Islet precursor cell (in vitro differentiated cells): ENCODE results near the gene COL4A5.
A peak's percentile ranks its signal among the peaks of the same experiment; 100 is the strongest.
"Not testable (repeated sequence)": the region's sequence is repeated elsewhere in the genome, so short reads cannot be mapped to it uniquely, and the experiment has no call there.

ENCODE experiments used
- DNase-seq: peaks from one replicate; pipeline ENCODE4 v3.0.0-alpha.2; 2018

COL4A5 gene

DNA sequence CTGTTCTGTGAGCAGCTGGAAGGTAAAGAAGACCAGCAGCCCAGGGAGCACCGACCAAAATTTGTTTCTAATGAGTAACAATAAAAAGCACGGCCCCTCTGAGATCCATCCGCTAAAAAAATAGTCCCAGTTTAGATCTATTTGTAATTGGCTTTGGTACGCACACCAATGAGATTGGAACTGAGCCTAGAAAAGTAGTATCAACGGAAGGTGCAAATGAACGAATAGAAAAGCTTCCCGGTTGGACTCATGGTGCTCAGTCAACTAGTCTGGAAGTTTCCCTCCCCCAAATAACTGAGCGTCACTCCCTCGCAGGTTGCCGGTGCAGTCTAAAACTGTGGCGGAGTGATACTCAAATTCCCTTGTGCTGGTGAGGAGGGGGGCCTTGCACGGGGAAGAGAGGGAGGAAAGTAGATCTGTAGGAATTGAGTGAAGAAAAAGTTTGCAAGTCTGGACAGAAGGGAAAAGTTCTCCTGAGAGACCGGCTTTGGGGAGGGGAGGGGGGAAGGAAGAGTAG, at the start of gene COL4A5:
Gene COL4A5, plus strand, starts transcription at position 413 of the 517 bp plus-strand sequence. CDS start 288 bp downstream, outside the sequence.
- peak; percentile 89 for DNase-seq

DNA sequence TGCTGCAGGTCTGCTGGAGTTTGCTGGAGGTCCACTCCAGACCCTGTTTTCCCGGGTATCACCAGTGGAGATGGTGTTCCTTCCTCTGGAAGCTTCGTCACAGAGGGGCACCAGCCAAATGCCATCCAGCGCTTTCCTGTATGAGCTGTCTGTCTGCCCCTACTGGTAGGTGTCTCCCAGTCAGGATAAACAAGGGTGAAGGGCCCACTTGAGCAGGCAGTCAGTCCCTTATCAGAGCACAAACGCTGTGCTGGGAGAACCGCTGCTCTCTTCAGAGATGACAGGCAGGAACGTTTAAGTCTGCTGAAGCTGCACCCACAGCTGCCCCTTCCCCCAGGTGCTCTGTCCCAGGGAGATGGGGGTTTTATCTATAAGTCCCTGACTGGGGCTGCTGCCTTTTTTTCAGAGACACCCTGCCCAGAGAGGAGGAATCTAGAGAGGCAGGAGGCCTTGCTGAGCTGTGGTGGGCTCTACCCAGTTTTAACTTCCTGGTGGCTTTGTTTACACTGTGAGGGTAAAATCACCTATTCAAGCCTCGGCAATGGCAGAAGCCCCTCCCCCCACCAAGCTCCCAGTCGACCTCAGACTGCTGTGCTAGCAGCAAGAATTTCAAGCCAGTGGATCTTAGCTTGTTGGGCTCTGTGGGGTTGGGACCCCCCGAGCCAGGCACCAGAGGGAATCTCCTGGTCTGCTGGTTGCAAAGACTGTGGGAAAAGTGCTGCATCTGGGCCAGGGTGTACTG, 48.5 kb upstream of the COL4A5 start:
- DNase-seq, result not testable (repeated sequence)

- peak; percentile 89 for DNase-seq
Observed at GRCh38 chrX:108396188-108396891, 43.3 kb upstream of the COL4A5 start.

- DNase-seq, result no peak
Observed at GRCh38 chrX:108396986-108397385, 42.7 kb upstream of the COL4A5 start.

- DNase-seq, result no peak
Observed at GRCh38 chrX:108397627-108398391, 41.8 kb upstream of the COL4A5 start.

GRCh38 chrX:108399418-108400165, 40.0 kb upstream of the COL4A5 start:
- no peak for DNase-seq

DNA sequence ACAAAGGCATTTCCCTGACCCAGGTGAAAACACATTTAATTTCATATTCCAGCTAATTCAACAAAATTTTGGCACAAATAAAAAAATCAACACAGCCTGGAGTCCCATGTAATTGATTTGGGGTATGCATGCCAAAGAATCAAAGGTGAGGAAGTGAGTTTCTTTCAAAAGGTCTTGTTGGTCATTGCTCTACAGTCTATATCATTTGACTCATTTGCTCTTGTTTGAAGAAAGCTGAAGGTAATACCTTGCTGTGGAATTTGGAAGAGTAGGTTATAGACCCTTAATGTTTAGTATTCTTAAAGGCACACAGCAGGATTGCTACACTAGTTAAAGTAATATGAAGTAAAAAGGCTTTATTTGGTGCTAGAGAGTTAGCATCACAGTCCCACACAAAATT, 26.9 kb upstream of the COL4A5 start:
- no peak for DNase-seq

DNA sequence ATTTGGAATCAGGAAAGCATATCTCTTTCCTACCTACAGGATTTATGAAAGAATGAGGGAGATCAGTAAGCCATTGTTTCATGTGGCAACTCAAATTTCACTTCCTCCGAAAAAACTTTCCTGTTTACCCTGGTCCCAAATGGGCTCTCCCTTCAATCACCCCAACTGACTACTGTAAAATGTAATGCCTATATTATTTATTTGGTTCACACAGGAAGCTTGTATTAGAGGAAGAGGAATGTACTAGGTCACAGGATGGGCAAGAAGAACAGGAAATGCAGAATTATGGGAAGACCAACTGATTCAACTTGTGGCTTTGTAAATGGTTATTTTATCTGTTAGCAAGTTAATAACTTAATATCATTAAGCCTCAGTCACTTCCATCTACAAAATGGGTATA, 24.5 kb upstream of the COL4A5 start:
- DNase-seq, result no peak

DNA sequence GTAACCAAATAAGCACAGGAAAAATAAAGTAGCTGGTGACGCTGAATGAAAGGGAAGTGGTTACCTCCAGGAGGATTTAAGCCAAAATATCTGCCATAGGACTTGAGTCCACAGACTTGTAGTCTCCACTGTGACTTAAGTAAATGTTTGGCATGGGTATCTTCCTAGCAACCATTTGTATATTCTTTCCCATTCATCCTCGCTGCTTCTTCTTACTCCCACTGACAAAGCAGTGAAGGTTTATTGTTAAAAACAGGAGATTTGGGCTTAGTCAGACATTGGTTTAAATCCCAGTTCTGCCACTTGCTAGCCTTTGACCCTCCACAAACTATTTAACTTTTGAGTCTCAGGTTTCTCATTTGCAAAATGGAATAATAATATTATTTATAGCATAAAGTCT, 23.7 kb upstream of the COL4A5 start:
- DNase-seq, result no peak

- no peak for DNase-seq
Observed at GRCh38 chrX:108417257-108417656, 22.4 kb upstream of the COL4A5 start.

DNA sequence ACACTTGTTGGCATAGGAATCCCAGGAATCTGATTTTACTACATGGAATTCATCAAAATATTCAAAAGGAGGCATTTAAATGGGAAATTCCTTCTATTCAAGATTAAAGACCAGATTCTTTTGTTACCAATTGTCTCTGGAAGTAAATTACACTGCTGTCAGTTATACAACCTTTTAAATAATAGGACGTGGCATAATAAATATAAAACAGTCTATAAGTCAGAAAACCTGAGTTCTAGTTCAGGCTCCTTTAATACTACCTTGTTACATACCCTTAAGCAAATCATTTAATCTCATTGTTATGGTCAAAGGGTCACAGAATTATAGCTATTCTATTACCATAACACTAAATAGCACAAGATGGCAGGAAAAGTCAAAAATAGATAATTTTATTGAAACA, 20.2 kb upstream of the COL4A5 start:
- DNase-seq, result no peak

GRCh38 chrX:108420481-108420880, 19.2 kb upstream of the COL4A5 start:
- no peak for DNase-seq

DNA sequence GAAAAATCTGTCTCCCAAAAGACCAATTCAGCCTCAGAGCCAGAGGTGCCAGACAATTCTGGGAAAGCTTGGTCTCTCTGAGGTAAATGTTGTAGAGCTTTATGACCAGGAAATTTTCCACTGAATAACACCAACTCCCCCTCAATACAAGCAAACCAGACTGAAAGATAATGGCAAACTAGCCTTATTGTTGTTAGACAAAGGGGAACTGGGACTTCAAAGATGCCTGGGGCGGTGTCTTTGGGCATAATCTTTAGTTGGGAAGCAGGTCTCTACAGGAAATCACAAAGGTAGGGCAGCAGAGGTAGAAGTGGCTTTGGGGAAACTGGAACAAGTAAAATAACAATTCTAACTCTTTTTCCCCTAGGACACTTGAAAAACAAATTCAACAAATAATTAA, 13.4 kb upstream of the COL4A5 start:
- DNase-seq, result no peak

DNA sequence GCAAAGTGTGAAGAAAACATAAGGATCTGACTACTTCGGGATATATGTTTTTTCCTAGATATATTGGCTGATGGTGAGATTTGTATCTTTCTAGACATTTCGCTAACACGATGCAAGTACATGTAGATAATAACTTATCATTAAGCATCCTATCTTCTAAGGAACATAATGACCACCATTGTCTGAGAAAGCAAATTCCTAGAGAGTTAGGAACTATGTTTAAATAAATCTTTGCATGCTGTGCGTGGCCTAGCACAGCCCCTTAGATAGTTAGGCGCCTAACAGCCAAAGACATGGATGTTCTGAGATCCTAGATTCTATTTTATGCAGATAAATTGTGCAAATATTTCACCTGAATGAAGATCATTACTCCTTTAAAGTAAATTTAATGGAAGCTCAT, 4.4 kb upstream of the COL4A5 start:
- DNase-seq, result no peak

DNA sequence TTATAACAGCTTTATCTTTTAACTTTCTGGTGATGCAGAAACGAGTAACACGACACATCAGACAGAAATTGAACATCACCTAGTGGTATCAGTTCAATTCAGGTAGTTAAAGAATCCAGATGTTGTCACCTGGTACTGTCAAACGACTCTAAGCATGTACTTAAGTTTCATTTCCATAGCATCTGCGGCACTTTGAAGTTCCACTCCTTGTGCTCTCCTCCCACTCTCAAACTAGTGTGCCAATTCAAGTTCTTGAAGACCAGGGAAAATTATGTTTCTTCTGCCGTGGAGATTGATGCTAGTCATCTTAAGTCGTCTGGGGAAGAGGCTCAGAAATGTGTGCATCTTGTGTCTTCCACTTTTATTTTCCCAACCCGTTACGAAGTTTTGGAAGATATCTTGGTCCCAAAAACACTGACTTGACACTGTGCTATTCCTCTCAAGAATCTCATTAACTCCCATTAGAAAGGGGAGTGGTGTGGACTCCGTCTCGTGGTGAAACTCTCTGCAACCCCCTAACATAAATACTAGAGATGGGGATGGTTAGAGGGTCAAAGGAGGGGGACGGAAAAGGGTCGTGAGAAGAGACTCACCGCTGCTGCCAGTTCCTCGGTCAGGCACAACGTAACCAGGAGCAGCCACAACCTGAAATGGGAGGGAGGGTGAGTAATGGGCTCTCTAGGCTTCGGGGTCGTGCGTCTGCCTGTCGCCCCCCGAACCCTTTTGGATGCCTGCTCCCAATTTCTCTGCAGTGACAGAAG, 2.1 kb upstream of the COL4A5 start:
- DNase-seq, result no peak

DNA sequence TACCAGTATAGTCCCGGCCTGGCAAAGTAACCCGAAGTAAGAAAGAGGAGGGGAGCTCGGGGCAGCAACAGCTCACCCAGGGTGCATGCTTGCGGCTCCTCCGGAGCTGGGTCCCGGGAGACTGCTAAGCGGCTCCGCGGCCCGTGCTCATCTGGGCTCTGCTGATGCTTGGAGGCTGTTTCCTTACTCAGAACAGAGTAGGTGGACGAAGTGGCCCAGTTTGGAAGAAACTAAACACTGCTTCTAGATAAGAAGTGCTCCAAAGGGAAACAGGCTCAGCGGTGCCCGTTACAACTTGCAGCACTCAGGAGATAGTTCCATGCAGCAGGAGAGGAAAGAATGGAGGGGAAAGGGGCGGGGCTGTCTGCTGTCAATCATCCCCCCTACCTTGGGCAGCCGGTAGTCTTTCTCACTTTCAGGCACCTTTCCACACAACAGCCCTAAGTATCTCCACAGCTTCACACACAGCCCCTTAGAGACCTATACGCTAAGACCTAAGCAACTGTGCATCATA, 1.5 kb upstream of the COL4A5 start, which contains the start of gene COL4A6:
Gene COL4A6, minus strand, starts transcription at position 313 of the 514 bp plus-strand sequence. Its CDS starts 226 bp downstream, at position 87.
- DNase-seq, result peak; percentile 85

- DNase-seq, result peak; percentile 59
Observed at GRCh38 chrX:108439961-108440696, 491 bp downstream of the COL4A5 start.

DNA sequence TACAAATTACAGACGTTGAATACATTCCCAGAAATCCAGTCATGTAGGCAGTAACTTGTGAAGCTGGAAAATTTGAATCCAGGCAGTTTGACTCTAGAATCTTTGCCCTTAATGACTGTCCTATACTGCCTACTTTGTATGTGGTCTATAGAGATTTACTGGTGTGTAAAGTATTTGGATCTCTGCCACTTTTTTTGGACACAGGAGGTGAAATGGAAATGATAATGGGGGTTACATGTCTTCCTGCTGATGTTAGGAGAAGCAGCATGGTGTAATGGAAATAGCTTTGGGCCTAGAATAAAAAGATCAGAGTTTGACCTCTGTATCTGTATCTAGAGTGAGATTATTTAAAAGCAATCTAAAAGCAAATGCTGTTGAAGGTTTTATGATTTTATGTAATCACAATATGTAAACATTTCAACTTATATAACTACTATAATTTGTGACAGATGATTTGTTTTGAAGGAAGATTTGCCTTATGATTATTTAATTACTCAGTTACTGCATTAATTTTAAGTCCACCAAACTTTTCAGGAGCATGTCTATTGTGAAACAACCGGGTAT, 3.3 kb downstream of the COL4A5 start:
- DNase-seq, result no peak

GRCh38 chrX:108447303-108447702, 7.7 kb downstream of the COL4A5 start:
- DNase-seq, result no peak

DNA sequence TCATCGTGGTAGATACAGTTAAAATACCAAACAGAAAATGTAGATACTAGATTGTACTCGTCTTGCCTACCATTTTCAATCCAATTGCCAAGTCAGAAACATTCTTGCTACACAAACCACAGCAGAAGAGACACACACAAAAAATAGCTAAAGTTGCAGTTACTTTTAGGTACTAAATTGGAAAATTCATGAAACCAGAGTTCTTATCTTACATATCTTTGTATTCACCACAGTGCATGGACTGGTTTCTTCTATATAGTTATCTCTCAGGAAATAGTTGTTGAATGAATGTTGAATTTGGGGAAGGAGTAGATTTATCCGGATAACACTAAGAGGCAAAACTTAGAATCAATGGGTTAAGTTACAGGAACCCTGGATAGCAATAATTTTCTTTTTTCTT, 14.2 kb downstream of the COL4A5 start:
- no peak for DNase-seq
